Sigmoid colon (tissue), 7 donors: Measurements from ENCODE around the gene GTSE1. TPM values are rescaled to one million over a fixed set of nuclear protein-coding genes. Genes with fewer than 3 reads are reported as not detected.

Experiments used
- DNase-seq: peaks from one replicate; pipeline ENCODE4 v3.0.0-alpha.2; 2019
- H3K27ac ChIP-seq, 4 donors: fragments of 200-600 bp; sonication (generic); one replicate each; pipeline ENCODE4 v1.5.1; 2016 to 2019; ENCODE audit warnings: mild to moderate bottlenecking in 1 of 4
- H3K27me3 ChIP-seq, 3 donors: fragments of 200-600 bp; sonication (generic); one replicate each; pipeline ENCODE4 v1.5.1; 2019; ENCODE audit warnings: mild to moderate bottlenecking in 1 of 3
- H3K36me3 ChIP-seq, 4 donors: fragments of 200-600 bp; sonication (generic); one replicate each; pipeline ENCODE4 v1.5.1; 2016 to 2019
- H3K4me1 ChIP-seq, 4 donors: fragments of 200-600 bp; sonication (generic); one replicate each; pipeline ENCODE4 v1.5.1; 2017 to 2019
- H3K4me3 ChIP-seq, 4 donors: fragments of 200-600 bp; sonication (generic); one replicate each; pipeline ENCODE4 v1.5.1; 2017 to 2019; ENCODE audit warnings: mild to moderate bottlenecking in 2 of 4, moderate library complexity in 1 of 4
- H3K9me3 ChIP-seq, 4 donors: fragments of 200-600 bp in 3 of 4; sonication (generic) in 3 of 4; one replicate each; pipeline versions ENCODE4 v1.5.1 to v1.6.1; 2013 to 2019
- CTCF ChIP-seq, 4 experiments: fragments of 450-650 bp in 3 of 4; fragments of 200-600 bp in 1 of 4; IDR thresholded peaks; one replicate each; pipeline ENCODE4 v1.5.1; 2016 to 2019; ENCODE audit warnings: antibody characterized with exemption in 4 of 4, mild to moderate bottlenecking in 3 of 4, moderate library complexity in 2 of 4
- EP300 ChIP-seq, 4 donors: sonication (generic); formaldehyde crosslinking; IDR thresholded peaks; one replicate each; pipeline ENCODE4 v1.6.1; 2017; ENCODE audit warnings: antibody characterized with exemption in 4 of 4
- POLR2A ChIP-seq, 2 donors: fragments of 450-650 bp; IDR thresholded peaks; one replicate each; pipeline ENCODE4 v1.6.1; 2016; ENCODE audit warnings: antibody characterized with exemption in 2 of 2, mild to moderate bottlenecking in 2 of 2, moderate library complexity in 2 of 2
- POLR2AphosphoS5 ChIP-seq, 4 donors: sonication (generic); formaldehyde crosslinking; IDR thresholded peaks; one replicate each; pipeline ENCODE4 v1.6.1; 2017; ENCODE audit warnings: antibody characterized with exemption in 4 of 4
- WGBS, 2 donors: extraction: QIAGEN DNeasy Blood & Tissue Kit; methylation state at CpG; one replicate each; pipeline ENCODE4 v1.1.7; 2013; 5-methylcytosine and 5-hydroxymethylcytosine counted together
- intact Hi-C: fragments of 100-400 bp; cut with DNase I; formaldehyde crosslinking; loops from one replicate; pipeline ENCODE4 v1.15.1; 2023
- polyA plus RNA-seq, 3 donors: library from polyadenylated mRNA; stranded (reverse); fragments of 200-250 nt; gene quantifications; one replicate each; pipeline ENCODE4 v1.2.3, GENCODE V29; 2013
- total RNA-seq, 4 donors: library from RNA; depleted of rRNA; stranded (reverse); fragments of >200 nt; gene quantifications; one replicate each; pipeline ENCODE4 v1.1.0, GENCODE V29; 2016
- donor health status: healthy with polysubstance abuse.
- donor health status: Bipolar disorder and iron deficiency.
- donor health status: healthy.

GTSE1 gene
- total and polyA plus RNA-seq, 7 donors, result 0.27 to 14.3 (median 0.99) TPM; not detected in 1

GRCh38 chr22:46377525-46378425, 81.1 kb downstream of the GTSE1 start:
- 22 to 66% methylated on average over 27 of the region's 27 CpGs for WGBS, 2 donors
- no peak overlapping the region for H3K4me3 ChIP-seq
- no peak for DNase-seq
- H3K27ac ChIP-seq, result no peak overlapping the region
- H3K36me3 ChIP-seq, result no peaks in the 10 kb centered on the region
- intact Hi-C loops, result no loop called here
- TF ChIP-seq POLR2A (IDR thresholded peaks at IDR 0.05) (no peak), POLR2AphosphoS5 (IDR thresholded peaks at IDR 0.05) (no peak), CTCF (IDR thresholded peaks at IDR 0.05) (no peak), EP300 (IDR thresholded peaks at IDR 0.05) (no peak)
- no peaks in the 10 kb centered on the region for H3K9me3 ChIP-seq
- no peaks in the 10 kb centered on the region for H3K4me1 ChIP-seq
- H3K27me3 ChIP-seq, result peaks cover 0 to 4% (median 0%) of the 10 kb centered on the region in 3 donors

GRCh38 chr22:46378426-46379065, 81.9 kb downstream of the GTSE1 start:
- H3K9me3 ChIP-seq, result no peaks in the 10 kb centered on the region
- intact Hi-C loops, result no loop called here
- H3K4me3 ChIP-seq, result no peak overlapping the region
- H3K36me3 ChIP-seq, result no peaks in the 10 kb centered on the region
- no peaks in the 10 kb centered on the region for H3K27me3 ChIP-seq
- whole genome bisulfite sequencing, 2 donors, result 54 to 78% methylated on average over 22 of the region's 22 CpGs
- no peak overlapping the region for H3K27ac ChIP-seq
- no peak for DNase-seq
- H3K4me1 ChIP-seq, result no peaks in the 10 kb centered on the region
- TF ChIP-seq EP300 (IDR thresholded peaks at IDR 0.05) (no peak), POLR2A (IDR thresholded peaks at IDR 0.05) (no peak), POLR2AphosphoS5 (IDR thresholded peaks at IDR 0.05) (no peak), CTCF (IDR thresholded peaks at IDR 0.05) (no peak)

GRCh38 chr22:46379066-46379930, 82.6 kb downstream of the GTSE1 start:
- no peaks in the 10 kb centered on the region for H3K9me3 ChIP-seq
- H3K36me3 ChIP-seq, result no peaks in the 10 kb centered on the region
- TF ChIP-seq CTCF (IDR thresholded peaks at IDR 0.05) (no peak), POLR2A (IDR thresholded peaks at IDR 0.05) (no peak), EP300 (IDR thresholded peaks at IDR 0.05) (no peak), POLR2AphosphoS5 (IDR thresholded peaks at IDR 0.05) (no peak)
- H3K27ac ChIP-seq, result no peak overlapping the region
- no peak for DNase-seq
- no peaks in the 10 kb centered on the region for H3K27me3 ChIP-seq
- WGBS, 2 donors, result 21 to 73% methylated on average over 29 of the region's 29 CpGs
- H3K4me1 ChIP-seq, result no peaks in the 10 kb centered on the region
- H3K4me3 ChIP-seq, result no peak overlapping the region
- intact Hi-C loops, result no loop called here

- H3K27ac ChIP-seq, result no peak overlapping the region
- intact Hi-C loops, result no loop called here
- H3K36me3 ChIP-seq, result no peaks in the 10 kb centered on the region
- TF ChIP-seq EP300 (IDR thresholded peaks at IDR 0.05) (no peak), CTCF (IDR thresholded peaks at IDR 0.05) (no peak), POLR2A (IDR thresholded peaks at IDR 0.05) (no peak), POLR2AphosphoS5 (IDR thresholded peaks at IDR 0.05) (no peak)
- 77 to 85% methylated on average over 19 of the region's 19 CpGs for WGBS, 2 donors
- no peaks in the 10 kb centered on the region for H3K27me3 ChIP-seq
- H3K4me1 ChIP-seq, result no peaks in the 10 kb centered on the region
- H3K4me3 ChIP-seq, result no peak overlapping the region
- no peaks in the 10 kb centered on the region for H3K9me3 ChIP-seq
- no peak for DNase-seq
Measured at GRCh38 chr22:46380069-46380468, 83.4 kb downstream of the GTSE1 start.

Other genes with a start within 250 kb of the GTSE1 start
- 10 to 100 TPM; 16.6 to 21.4 (median 20.6) TPM for gene PPARA, start 146.3 kb upstream of the GTSE1 start, total RNA-seq
- gene PPARA, start 146.3 kb upstream of the GTSE1 start, polyA plus RNA-seq, result 10 to 100 TPM in 2 of 3 donors, 1 to 10 TPM in 1; 7.8 to 22.7 (median 12.0) TPM
- 10 to 100 TPM; 15.8 to 18.9 (median 17.5) TPM for gene CDPF1, start 46.6 kb upstream of the GTSE1 start, total RNA-seq
- 10 to 100 TPM in 1 of 3 donors, 1 to 10 TPM in 2; 7.9 to 11.2 (median 9.0) TPM for gene CDPF1, start 46.6 kb upstream of the GTSE1 start, polyA plus RNA-seq
- under 1 TPM in 2 of 4 donors, not detected in 2; 0.14 to 0.36 TPM for gene PKDREJ, start 33.5 kb upstream of the GTSE1 start, total RNA-seq
- gene PKDREJ, start 33.5 kb upstream of the GTSE1 start, polyA plus RNA-seq, result under 1 TPM in 2 of 3 donors, not detected in 1; under 0.01 to 0.35 TPM
- gene TTC38, start 28.9 kb upstream of the GTSE1 start, total RNA-seq, result 10 to 100 TPM; 34.6 to 56.0 (median 40.0) TPM
- 100 to 1,000 TPM in 1 of 3 donors, 10 to 100 TPM in 2; 65.5 to 105 (median 85.3) TPM for gene TTC38, start 28.9 kb upstream of the GTSE1 start, polyA plus RNA-seq
- gene TRMU, start 38.8 kb downstream of the GTSE1 start, total RNA-seq, result 10 to 100 TPM; 20.7 to 30.2 (median 23.3) TPM
- gene TRMU, start 38.8 kb downstream of the GTSE1 start, polyA plus RNA-seq, result 10 to 100 TPM; 12.5 to 38.7 (median 13.8) TPM
- 1 to 10 TPM in 2 of 4 donors, under 1 TPM in 2; 0.81 to 2.5 (median 1.5) TPM for gene CELSR1, start 240.8 kb downstream of the GTSE1 start, total RNA-seq
- 1 to 10 TPM in 1 of 3 donors, under 1 TPM in 2; 0.23 to 5.0 (median 0.60) TPM for gene CELSR1, start 240.8 kb downstream of the GTSE1 start, polyA plus RNA-seq